KBM-7 (cell line): ENCODE data around the gene TAF1B.
"Not testable (repeated sequence)": the region's sequence is repeated elsewhere in the genome, so short reads cannot be mapped to it uniquely, and the experiment has no call there.

Experiments used
- DNase-seq: peaks from one replicate; pipeline ENCODE4 v3.0.0-alpha.2; 2015
- in situ Hi-C: fragments of 300-500 bp; cut with MboI; formaldehyde crosslinking; loops from 2 replicates; pipeline ENCODE4 v1.14.3; 2020; ENCODE audit warnings: low sequenced_read_pairs, low pct_unique_long_range_greater_than_20kb, mixed read lengths

Gene TAF1B

DNA sequence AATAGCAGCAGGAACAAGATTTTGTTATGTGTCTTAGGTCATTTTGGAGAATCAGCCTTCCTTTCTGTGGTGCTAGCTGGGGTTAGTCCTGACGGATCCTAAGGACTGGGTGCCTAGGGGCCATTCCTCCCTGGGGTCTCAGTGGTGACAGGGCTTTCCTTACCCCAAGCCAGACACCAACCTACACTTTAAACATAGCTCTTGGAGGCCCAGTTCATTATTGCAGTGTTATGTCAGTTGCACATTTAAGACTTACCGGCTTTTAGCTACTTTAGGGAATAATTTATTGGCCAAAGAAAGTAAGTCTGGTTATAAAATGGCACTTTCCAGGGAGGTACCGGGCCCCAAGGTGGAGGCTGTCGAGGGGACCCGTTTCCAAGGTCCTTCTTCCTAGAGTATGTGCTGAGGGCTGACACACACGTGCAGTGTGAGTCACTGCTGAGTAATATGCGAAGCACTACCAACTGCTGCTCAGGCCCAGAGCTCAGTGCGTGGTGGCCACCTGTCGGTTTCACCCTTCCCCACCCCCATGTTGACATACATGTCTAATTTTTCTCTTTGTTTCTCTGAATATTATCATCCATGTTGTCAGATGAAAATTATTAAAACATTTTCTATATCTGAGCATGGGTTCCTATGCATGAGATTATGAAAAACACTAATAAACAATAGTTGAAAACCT, 71.3 kb downstream of the TAF1B start:
- in situ Hi-C loops: no loop called here
- DNase-seq: no peak

DNA sequence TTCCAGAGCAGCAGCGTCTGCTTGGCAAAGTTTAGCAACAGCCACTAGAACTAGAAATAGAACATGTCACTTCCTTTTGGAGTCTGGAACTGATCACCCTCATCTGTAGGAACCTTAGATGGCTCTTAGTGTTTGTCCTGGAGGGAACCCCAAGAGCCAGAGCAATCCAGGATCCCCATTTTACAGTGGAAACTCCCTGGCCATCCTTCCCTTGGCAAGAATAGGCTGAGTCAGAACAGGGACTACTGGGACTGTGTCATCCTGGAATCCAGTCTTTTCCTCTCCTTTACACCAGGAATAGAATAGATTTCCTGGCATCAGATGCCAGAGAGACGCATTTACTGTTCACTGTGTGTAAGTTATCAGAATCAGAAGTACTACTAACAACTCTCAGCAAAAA, 75.0 kb downstream of the TAF1B start:
- no peak for DNase-seq
- in situ Hi-C loops: no loop called here

- in situ Hi-C loops: no loop called here
- DNase-seq: no peak
Measured at GRCh38 chr2:9919512-9919911, 76.2 kb downstream of the TAF1B start.

- in situ Hi-C loops, DNase-seq: not testable (repeated sequence)
Measured at GRCh38 chr2:9927020-9927419, 83.7 kb downstream of the TAF1B start.

GRCh38 chr2:9937258-9937657, 94.0 kb downstream of the TAF1B start:
- in situ Hi-C loops: no loop called here
- no peak for DNase-seq

GRCh38 chr2:9937968-9938367, 94.7 kb downstream of the TAF1B start:
- in situ Hi-C loops: no loop called here
- DNase-seq: no peak

DNA sequence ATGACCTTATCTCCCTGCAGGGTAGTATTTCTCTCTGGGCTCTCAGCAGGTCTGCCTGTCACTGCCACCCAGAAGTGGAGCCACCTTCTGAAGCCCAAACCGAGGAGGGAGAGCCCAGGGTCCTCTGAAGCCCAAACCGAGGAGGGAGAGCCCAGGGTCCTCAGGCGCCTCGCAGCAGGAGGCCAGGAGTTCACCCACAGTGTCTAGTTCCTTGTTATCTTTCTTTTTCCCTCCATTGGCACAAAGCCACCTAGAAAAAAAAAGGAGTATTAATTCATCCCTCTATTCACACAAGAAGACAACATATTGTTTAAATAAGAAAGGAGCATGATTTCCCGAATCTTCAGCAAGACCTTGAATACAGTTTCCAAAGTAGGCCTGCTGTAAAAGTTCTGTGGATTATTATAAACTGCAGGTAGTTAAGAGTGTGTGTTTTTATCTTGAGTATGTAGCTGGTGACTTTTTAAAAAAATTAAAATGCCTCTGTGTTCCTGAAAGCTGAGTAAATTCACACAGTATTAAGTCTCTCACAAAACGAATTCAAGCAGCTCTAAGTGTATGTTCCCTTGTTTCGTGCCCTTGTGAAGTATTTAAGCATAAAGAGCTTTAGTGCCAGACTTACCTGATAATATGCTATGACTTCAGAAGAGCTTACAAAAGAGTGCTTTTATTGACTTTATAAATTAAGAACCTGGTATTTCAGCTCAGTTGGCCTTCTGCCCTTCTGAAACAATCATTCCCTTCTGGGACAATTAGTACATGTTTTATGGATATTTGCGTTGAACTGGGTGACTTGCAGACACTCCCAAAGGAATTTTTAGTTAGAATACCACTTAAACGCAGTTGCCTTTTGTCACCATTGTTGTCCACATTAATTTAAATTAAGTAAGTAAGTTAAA, 96.6 kb downstream of the TAF1B start:
- in situ Hi-C loops: no loop called here

GRCh38 chr2:9941196-9941995, 98.1 kb downstream of the TAF1B start:
- no peak for DNase-seq
- in situ Hi-C loops: no loop called here

More for the DNA sequence above, 96.6 kb downstream of the TAF1B start:
- DNase-seq: no peak

DNA sequence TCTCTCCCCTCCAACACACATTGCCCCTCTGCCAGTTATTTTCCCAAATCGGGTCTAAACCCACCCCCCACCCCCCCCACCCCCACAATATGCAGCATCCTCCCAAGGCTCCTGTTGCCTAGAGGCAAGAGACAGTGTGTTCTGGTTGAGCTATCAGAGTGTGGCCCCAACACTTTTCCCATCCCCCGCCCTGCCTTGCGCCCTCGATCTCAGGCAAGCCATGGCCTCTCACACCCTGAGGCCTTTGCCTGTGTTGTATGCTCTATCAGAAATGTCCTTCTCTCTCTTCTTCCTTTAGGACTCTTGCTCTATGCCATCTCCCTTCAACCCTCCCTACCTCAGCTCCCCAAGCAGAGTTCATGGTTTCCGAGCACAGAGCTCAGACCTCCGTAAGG, 98.7 kb downstream of the TAF1B start:
- no peak for DNase-seq
- in situ Hi-C loops: no loop called here

DNA sequence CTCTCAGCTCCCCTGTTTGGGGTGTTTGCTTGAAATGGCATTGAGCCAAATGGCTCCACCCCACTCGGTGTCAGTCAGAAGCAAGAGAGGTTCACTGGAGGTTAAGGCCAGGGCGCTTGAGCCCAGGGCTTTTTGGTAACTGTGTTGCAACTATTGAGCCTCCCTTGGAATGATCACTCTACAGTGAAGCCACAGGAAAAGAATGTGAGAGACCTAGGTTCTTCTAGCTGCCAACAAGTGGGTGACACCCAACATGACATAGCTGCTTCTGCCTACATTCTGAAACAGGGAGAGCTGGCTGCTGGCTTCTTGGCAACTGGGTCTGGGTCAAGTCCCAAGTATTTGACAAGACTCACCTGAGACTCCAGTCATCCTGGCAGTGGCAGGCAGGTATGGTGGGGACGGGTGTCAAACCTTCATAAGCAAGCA, 101.1 kb downstream of the TAF1B start:
- no peak for DNase-seq
- in situ Hi-C loops: no loop called here

DNA sequence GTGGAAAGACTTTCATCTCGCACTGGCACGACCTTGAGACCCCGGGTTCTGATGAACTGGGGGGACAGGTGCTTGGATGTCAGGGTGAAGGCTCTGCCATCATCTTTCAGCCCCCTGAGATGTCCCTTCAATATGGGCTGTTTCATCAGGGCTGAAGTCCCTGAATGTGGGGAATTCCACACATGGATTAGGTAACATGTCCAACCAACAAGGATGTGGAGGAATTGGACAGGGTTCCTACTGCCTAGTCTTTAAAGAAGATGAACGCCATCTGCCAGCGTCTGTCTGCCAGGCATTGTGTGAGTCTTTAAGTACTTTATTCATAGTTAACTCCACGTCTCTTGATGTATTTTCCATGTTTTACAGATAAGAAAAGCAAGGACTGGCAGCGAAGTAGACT, 102.3 kb downstream of the TAF1B start:
- no peak for DNase-seq
- in situ Hi-C loops: no loop called here

DNA sequence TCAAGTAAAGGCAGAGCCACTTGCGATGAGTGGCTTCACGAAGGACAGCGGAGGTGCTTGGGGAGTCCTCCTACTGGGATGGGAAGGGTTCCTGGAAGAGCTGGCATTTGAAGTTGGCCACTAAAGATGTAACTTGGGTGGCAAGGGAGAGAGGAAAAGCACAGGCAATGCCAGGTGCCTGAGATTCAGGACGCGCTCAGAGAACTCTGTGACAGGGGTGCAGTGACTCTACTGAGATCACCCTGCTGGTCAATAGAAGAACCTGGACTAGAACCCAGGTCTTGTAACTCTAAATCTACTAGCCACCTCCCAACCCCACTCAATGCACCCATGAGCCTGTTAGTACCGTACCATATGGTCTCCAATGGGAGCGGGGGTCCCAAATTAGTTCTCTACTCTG, 102.8 kb downstream of the TAF1B start:
- DNase-seq: no peak
- in situ Hi-C loops: no loop called here

DNA sequence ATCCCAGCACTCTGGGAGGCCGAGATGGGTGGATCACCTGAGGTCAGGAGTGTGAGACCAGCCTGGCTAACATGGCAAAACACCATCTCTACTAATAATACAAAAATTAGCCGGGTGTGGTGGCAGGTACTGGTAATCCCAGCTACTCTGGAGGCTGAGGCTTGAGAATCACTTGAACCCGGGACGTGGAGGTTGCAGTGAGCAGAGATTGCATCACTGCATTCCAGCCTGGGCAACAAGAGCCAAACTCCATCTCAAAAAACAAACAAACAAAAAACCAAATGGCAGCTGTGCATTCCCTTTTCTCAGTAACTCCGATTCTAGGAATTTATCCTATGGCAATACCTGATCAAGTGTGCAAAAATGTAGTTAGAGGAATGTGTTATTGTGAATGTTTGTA, 103.5 kb downstream of the TAF1B start:
- in situ Hi-C loops: no loop called here
- DNase-seq: no peak

GRCh38 chr2:9948721-9949120, 105.4 kb downstream of the TAF1B start:
- in situ Hi-C loops: no loop called here
- DNase-seq: no peak

GRCh38 chr2:9949239-9949991, 106.1 kb downstream of the TAF1B start:
- in situ Hi-C loops: no loop called here
- DNase-seq: no peak

- in situ Hi-C loops: no loop called here
Measured at GRCh38 chr2:9949992-9950520, 106.8 kb downstream of the TAF1B start.

DNA sequence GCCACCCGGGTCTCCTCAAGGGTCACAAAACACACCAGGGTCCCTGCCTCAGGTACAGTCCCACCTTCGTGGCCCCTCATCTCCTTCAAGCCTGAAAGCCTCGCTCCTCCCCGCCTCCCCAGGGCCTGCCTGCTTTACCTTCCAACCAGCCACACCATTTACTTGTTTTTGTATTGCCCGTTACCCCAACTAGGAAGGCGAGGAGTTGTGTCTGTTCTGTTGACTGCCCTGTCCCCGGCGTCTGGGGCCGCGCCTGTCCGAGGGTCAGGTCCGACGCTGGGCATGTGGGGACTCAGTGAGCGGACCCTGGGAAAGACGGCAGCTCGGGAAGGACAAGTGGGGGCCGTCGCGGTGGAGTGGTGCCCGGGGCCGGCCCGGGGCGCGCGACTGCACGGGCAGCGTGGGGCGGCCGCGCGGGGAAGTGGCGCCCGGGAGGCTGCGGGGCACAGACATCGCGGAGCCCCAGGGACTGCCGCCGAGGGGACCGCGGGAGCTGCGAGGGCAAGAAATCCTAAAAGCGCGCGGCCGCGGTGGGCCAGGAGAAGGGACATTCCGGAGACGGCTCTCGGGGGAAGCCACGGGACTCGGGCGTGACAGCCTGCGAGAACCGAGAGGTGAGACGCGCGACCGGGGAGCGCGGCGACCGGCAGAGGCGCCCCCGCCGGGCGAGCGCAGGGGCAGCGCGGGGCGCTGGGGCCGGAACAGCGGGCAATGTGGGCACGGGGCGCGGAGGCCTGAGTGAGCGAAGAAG, 107.4 kb downstream of the TAF1B start:
- in situ Hi-C loops: no loop called here

More at GRCh38 chr2:9949992-9950520, 106.8 kb downstream of the TAF1B start:
- no peak for DNase-seq

DNA sequence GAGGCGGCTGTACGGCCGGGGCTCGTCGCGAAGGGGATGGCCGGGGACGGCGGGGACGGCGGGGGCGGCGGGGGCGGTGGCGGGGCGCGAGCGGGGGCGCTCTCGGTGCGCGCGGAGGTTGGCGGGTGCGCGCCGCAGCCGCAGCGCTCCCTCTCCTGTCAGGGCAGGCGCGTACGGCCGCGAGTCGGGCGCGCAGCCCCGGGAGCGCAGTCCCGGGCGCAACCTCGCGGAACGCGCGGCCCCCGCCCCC, 107.9 kb downstream of the TAF1B start:
- DNase-seq: no peak
- in situ Hi-C loops: no loop called here

More for the DNA sequence above, 107.4 kb downstream of the TAF1B start:
- peak; percentile 45 for DNase-seq
